GM23338 (cell line): Measurements from ENCODE around the gene MLKL. TPM values are rescaled to one million over a fixed set of nuclear protein-coding genes. Genes with fewer than 3 reads are reported as not detected.

Source experiments
- ATAC-seq: fragments of 200-7000 bp; cut with Tn5 transposase; 3 replicates; pipeline ENCODE4 v1.9.1; 2020
- DNase-seq: peaks from one replicate; pipeline ENCODE4 v3.0.0-alpha.2; 2015; ENCODE audit warnings: low spot score
- H2AFZ ChIP-seq: fragments of 200-600 bp; sonication (generic); 2 replicates; pipeline ENCODE4 v1.8.0; 2016; ENCODE audit warnings: antibody characterized with exemption, mild to moderate bottlenecking, moderate library complexity
- H3F3A ChIP-seq: fragments of 200-600 bp; sonication (generic); replicated peaks from 2 replicates; pipeline ENCODE4 v1.8.0; 2017; ENCODE audit warnings: antibody characterized with exemption, mixed run types, low read depth
- H3K27ac ChIP-seq: fragments of 200-600 bp; sonication (generic); 2 replicates; pipeline ENCODE4 v1.6.1; 2016; ENCODE audit warnings: low read depth
- H3K27me3 ChIP-seq: fragments of 200-600 bp; sonication (generic); 2 replicates; pipeline ENCODE4 v1.8.0; 2016; ENCODE audit warnings: mild to moderate bottlenecking, mixed run types, moderate library complexity; ENCODE audit not compliant: insufficient read depth
- H3K36me3 ChIP-seq: fragments of 200-600 bp; sonication (generic); 2 replicates; pipeline ENCODE4 v1.8.0; 2016; ENCODE audit warnings: mild to moderate bottlenecking; ENCODE audit not compliant: insufficient read depth
- H3K4me1 ChIP-seq: fragments of 200-600 bp; sonication (generic); 2 replicates; pipeline ENCODE4 v1.8.0; 2016; ENCODE audit warnings: mild to moderate bottlenecking, moderate library complexity; ENCODE audit not compliant: insufficient read depth
- H3K4me2 ChIP-seq: fragments of 200-600 bp; sonication (generic); 2 replicates; pipeline ENCODE4 v1.7.1; 2017; ENCODE audit warnings: mixed run types
- H3K4me3 ChIP-seq: fragments of 200-600 bp; sonication (generic); 2 replicates; pipeline ENCODE4 v1.6.1; 2016; ENCODE audit warnings: mixed run types
- H3K79me2 ChIP-seq: fragments of 200-600 bp; sonication (generic); replicated peaks from 2 replicates; pipeline ENCODE4 v1.8.0; 2017; ENCODE audit warnings: mild to moderate bottlenecking; ENCODE audit not compliant: insufficient read depth
- H3K9me2 ChIP-seq: fragments of 200-600 bp; sonication (generic); 2 replicates; pipeline ENCODE4 v1.8.0; 2017; ENCODE audit not compliant: insufficient read depth
- H4K20me1 ChIP-seq: fragments of 200-600 bp; sonication (generic); replicated peaks from 2 replicates; pipeline ENCODE4 v1.8.0; 2017; ENCODE audit warnings: mild to moderate bottlenecking; ENCODE audit not compliant: insufficient read depth
- H3K27ac Mint-ChIP-seq: 2 replicates; pipeline ENCODE4 v1.8.0; 2020; ENCODE audit warnings: inconsistent platforms, mild to moderate bottlenecking, moderate library complexity, mixed read lengths
- H3K27me3 Mint-ChIP-seq: 3 replicates; pipeline ENCODE4 v1.8.0; 2022; ENCODE audit warnings: low read depth, mild to moderate bottlenecking, moderate library complexity, mixed read lengths, inconsistent platforms; ENCODE audit not compliant: insufficient read depth, poor library complexity
- H3K36me3 Mint-ChIP-seq: 3 replicates; pipeline ENCODE4 v1.8.0; 2021; ENCODE audit warnings: low read depth, mild to moderate bottlenecking, inconsistent platforms, moderate library complexity, mixed read lengths
- H3K4me1 Mint-ChIP-seq: 3 replicates; pipeline ENCODE4 v1.8.0; 2020; ENCODE audit warnings: mild to moderate bottlenecking, inconsistent platforms, mixed read lengths
- H3K4me3 Mint-ChIP-seq: 3 replicates; pipeline ENCODE4 v1.8.0; 2021; ENCODE audit warnings: moderate library complexity, mild to moderate bottlenecking, inconsistent platforms, mixed read lengths
- H3K9me3 Mint-ChIP-seq: 3 replicates; pipeline ENCODE4 v1.8.0; 2020; ENCODE audit warnings: moderate library complexity, mild to moderate bottlenecking, inconsistent platforms, mixed read lengths
- CREB1 ChIP-seq: fragments of 250-450 bp; sonication (Bioruptor Pico); IDR thresholded peaks from 2 replicates; pipeline ENCODE4 v1.5.0; 2020; ENCODE audit warnings: low read depth, mild to moderate bottlenecking, moderate library complexity
- ETS1 ChIP-seq: IDR thresholded peaks from 2 replicates; pipeline ENCODE4 v1.6.1; 2016; ENCODE audit warnings: antibody characterized with exemption
- EZH2phosphoT487 ChIP-seq: fragments of 200-600 bp; sonication (generic); IDR thresholded peaks from one replicate; pipeline ENCODE4 v1.8.1; 2018; ENCODE audit warnings: antibody characterized with exemption; ENCODE audit not compliant: unreplicated experiment
- JUNB ChIP-seq: IDR thresholded peaks from one replicate; pipeline ENCODE4 v1.6.1; 2016; ENCODE audit warnings: antibody characterized with exemption; ENCODE audit not compliant: unreplicated experiment
- NANOG ChIP-seq: IDR thresholded peaks from 2 replicates; pipeline ENCODE4 v1.6.1; 2016; ENCODE audit warnings: antibody characterized with exemption, borderline replicate concordance
- POLR2AphosphoS5 ChIP-seq: IDR thresholded peaks from 2 replicates; pipeline ENCODE4 v1.6.1; 2016; ENCODE audit warnings: antibody characterized with exemption, low read depth
- ZNF331 ChIP-seq: fragments of 250-450 bp; sonication (Bioruptor Pico); IDR thresholded peaks from 2 replicates; pipeline ENCODE4 v1.5.0; 2020; ENCODE audit warnings: low read depth, mild to moderate bottlenecking, moderate library complexity
- ZNF462 ChIP-seq: fragments of 250-450 bp; sonication (Bioruptor Pico); IDR thresholded peaks from 2 replicates; pipeline ENCODE4 v1.5.0; 2020; ENCODE audit warnings: mild to moderate bottlenecking, moderate library complexity
- polyA plus RNA-seq: library from polyadenylated mRNA; unstranded; fragments of >200 nt; fragmentation: Nextera tagmentation; extraction: Ambion mirVana; gene quantifications from 2 replicates; pipeline ENCODE4 v1.2.1, GENCODE V29; 2016
- total RNA-seq: library from RNA; depleted of rRNA; stranded (reverse); fragments of >200 nt; shearing (Covaris generic); gene quantifications from 2 replicates; pipeline ENCODE4 v1.2.3, GENCODE V29; 2014

Gene MLKL
- total and polyA plus RNA-seq, 2 experiments from 2014 or later: 5.1 to 9.7 TPM

- no peak overlapping the region for H3K27ac ChIP-seq
- Mint-ChIP-seq H3K36me3 (no peaks in the 10 kb centered on the region), H3K9me3 (no peaks in the 10 kb centered on the region; the same call in 2 of the 3 replicates), H3K4me3 (no peak overlapping the region), H3K27me3 (peaks cover 16% of the 10 kb centered on the region), H3K4me1 (peaks cover 46% of the 10 kb centered on the region), H3K27ac (no peak overlapping the region)
- H3F3A ChIP-seq: no peaks in the 10 kb centered on the region
- no peak overlapping the region for H3K4me3 ChIP-seq
- no peaks in the 10 kb centered on the region for H4K20me1 ChIP-seq
- peaks cover 29% of the 10 kb centered on the region for H3K4me1 ChIP-seq
- H3K27me3 ChIP-seq: no peaks in the 10 kb centered on the region
- no peak overlapping the region for H2AFZ ChIP-seq
- H3K36me3 ChIP-seq: no peaks in the 10 kb centered on the region; the same call in 1 of the 2 replicates
- TF ChIP-seq ETS1: no peak
- TF ChIP-seq JUNB: no peak
- TF ChIP-seq NANOG: no peak
- TF ChIP-seq ZNF462 (CRISPR knock-in tag): no peak
- TF ChIP-seq ZNF331 (CRISPR knock-in tag): no peak
- TF ChIP-seq EZH2phosphoT487: no peak
- TF ChIP-seq POLR2AphosphoS5: no peak
- no peak for TF ChIP-seq CREB1 (CRISPR knock-in tag)
- no peak overlapping the region for H3K4me2 ChIP-seq
- no peaks in the 10 kb centered on the region for H3K9me2 ChIP-seq
- no peaks in the 10 kb centered on the region for H3K79me2 ChIP-seq
- DNase-seq (no peak), ATAC-seq (no peak)
These were observed 38.2 kb upstream of the MLKL start for GRCh38 chr16:74738816-74739215.
